AG09319 (cell line): ENCODE data around the gene KIF13A.
"Not testable (repeated sequence)": the region's sequence is repeated elsewhere in the genome, so short reads cannot be mapped to it uniquely, and the experiment has no call there.

Source experiments
- DNase-seq: peaks from one replicate; pipeline ENCODE4 v3.0.0-alpha.2; 2010; ENCODE audit warnings: low read depth; ENCODE audit errors: extremely low read depth
- CTCF ChIP-seq: IDR thresholded peaks from 2 replicates; pipeline ENCODE4 v1.5.1; 2011; ENCODE audit warnings: low read depth, mild to moderate bottlenecking, inconsistent platforms, low read length, moderate library complexity

The KIF13A gene

DNA sequence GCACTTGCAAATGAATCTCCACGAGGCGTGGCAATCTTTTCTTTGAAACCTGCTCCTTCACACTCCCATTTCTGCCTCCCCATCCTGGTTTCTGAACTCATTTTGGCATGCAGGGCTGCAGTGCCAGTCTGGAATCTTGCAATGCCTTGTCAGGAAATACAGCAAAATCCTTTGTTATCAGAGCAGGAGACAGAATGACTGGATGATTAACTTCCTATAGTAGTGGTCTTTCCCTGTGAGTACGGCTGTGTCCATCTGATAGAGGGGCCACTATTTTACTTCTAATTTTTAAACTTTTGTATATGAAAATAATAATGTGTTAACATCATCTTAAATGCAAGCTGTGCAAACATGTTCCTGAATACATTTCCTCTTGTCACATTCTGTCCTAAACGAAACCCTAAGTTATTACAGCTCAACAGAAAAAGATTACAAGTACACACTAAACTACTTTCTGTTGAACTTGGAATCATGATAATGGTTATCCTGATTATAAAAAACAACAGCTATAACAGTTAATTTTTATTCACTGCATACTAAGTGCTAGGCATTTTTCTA is 140.2 kb downstream of the KIF13A start:
- no peak for TF ChIP-seq CTCF
- DNase-seq = no peak

DNA sequence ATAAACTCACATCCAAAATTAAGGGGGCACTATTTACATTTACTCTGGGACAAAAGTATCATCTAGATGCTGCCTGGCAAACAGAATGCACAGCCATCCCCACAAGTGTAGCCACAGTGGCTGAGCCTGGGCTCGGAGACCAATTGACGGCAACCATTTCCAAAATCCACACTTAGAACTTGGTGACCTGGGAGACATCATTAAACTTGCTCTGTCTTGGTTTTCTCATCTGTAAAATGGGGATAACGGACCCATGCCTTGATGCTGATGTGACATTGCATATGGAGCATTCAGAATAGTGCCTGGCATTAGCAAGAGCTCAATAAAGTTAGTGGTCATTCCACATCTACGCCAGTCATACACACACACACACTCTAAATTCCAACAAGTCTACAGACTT is 140.7 kb downstream of the KIF13A start:
- TF ChIP-seq CTCF = no peak
- DNase-seq = no peak

GRCh38 chr6:17845598-17845997 is 141.8 kb downstream of the KIF13A start:
- no peak for DNase-seq
- TF ChIP-seq CTCF = no peak

DNA sequence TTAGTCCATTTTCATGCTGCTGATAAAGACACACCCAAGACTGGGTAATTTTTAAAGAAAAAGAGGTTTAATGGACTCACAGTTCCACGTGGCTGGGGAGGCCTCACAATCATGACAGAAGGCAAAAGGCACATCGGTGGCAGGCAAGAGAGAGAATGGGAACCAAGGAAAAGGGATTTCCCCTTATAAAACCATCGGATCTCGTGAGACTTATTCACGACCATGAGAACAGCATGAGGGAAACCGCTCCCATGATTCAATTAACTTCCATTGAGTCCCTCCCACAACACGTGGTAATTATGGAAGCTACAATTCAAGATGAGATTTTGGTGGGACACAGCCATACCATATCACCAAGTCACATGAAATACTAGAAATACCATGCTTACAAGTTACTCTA is 142.5 kb downstream of the KIF13A start:
- DNase-seq = not testable (repeated sequence)

GRCh38 chr6:17842934-17843821 is 144.3 kb downstream of the KIF13A start:
- no peak for DNase-seq

GRCh38 chr6:17842014-17842776 is 145.2 kb downstream of the KIF13A start:
- TF ChIP-seq CTCF = no peak
- no peak for DNase-seq

More at GRCh38 chr6:17842934-17843821, 144.3 kb downstream of the KIF13A start:
- TF ChIP-seq CTCF = no peak

DNA sequence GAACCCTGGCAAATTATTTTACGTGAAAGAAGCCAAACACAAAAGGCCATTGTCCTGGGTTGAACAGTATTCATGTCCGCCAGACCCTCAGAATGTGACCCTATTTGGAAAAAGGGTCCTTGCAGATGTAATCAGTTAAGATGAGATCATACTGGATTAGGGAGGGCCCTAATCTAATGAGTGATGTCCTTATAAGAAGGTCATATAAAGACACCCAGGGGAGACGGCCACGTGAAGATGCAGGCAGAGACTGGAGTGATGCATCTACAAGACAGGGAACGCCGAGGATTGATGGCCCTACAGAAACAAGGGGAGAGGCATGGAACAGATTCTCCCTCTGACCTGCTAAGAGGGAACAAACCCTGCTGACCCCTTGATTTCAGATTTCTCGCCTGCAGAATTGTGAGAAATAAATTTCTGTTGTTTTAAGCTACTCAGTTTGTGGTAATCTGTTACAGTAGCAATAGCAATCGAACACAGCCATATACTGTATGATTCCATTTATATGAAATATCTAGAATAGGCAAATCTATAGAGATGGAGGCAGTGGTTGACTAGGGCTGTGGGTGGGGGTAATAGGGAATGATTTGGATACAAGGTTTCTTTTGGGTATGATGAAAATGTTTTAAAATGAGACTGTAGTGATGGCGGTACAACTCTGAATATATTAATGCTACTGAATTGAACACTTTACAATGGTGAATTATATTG is 147.8 kb downstream of the KIF13A start:
- no peak for TF ChIP-seq CTCF

More for the DNA sequence above, 147.8 kb downstream of the KIF13A start:
- no peak for DNase-seq
